AML-193 (cell line): Measurements from ENCODE around the gene GDPGP1.
"Not testable (repeated sequence)": the region's sequence is repeated elsewhere in the genome, so short reads cannot be mapped to it uniquely, and the experiment has no call there.

ENCODE experiments used
- DNase-seq, 2 experiments: peaks; one replicate each; lab custom pipeline; 2025; lab: John Stamatoyannopoulos, UW

The GDPGP1 gene, protein sequence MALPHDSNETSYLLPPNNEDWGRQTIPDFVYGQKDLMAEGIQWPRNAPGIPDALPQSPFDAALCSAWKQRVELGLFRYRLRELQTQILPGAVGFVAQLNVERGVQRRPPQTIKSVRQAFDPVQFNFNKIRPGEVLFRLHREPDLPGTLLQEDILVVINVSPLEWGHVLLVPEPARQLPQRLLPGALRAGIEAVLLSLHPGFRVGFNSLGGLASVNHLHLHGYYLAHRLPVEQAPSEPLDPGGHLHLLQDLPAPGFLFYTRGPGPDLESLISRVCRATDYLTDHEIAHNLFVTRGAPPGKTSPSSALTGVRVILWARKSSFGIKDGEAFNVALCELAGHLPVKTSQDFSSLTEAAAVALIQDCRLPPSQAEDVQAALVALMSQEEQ

GRCh38 chr15:90234096-90234988 lies at the start of gene GDPGP1:
TSS of gene GDPGP1 (plus strand) at chr15:90234209. CDS start at chr15:90240909, 6,700 bp downstream.
- peak in 1 of 2 experiments; percentile 42 for DNase-seq

- peak; percentile 50 to 55 for DNase-seq
These were observed 49.0 kb upstream of the GDPGP1 start for GRCh38 chr15:90184786-90185704.

DNA sequence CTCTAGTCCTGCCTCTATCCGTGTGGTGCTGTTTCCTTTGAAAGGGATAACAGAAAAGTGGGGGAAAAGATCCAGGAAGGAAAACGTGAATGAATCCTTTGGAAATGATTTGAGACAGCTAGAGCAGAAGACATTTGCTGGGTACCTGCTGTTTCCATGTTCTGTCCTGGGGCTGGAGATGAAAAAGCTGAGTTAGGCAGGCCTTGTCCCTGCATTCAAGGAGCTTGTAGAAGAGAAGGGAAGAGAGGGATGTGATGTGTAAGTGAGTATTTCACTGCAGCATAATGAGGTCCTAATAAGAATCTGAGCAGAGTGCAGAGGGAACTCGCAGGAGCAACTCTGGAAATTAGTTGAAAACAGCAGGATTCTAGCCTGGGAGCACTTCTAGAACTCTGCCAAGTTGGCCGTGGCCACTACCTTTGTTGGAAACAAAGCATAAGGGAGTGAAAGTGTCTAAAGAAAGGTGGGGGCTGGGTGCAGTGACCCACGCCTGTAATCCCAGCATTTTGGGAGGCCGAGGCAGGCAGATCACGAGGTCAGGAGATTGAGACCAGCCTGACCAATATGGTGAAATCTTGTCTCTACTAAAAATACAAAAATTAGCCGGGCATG lies 46.6 kb upstream of the GDPGP1 start:
- DNase-seq = no peak

GRCh38 chr15:90188065-90188464 lies 45.9 kb upstream of the GDPGP1 start:
- not testable (repeated sequence) for DNase-seq

- DNase-seq = peak; percentile 82 to 90
These were observed 44.9 kb upstream of the GDPGP1 start for GRCh38 chr15:90188914-90189748.

- DNase-seq = no peak
These were observed 44.1 kb upstream of the GDPGP1 start for GRCh38 chr15:90189781-90190467.

- DNase-seq = no peak
These were observed 43.2 kb upstream of the GDPGP1 start for GRCh38 chr15:90190606-90191343.

DNA sequence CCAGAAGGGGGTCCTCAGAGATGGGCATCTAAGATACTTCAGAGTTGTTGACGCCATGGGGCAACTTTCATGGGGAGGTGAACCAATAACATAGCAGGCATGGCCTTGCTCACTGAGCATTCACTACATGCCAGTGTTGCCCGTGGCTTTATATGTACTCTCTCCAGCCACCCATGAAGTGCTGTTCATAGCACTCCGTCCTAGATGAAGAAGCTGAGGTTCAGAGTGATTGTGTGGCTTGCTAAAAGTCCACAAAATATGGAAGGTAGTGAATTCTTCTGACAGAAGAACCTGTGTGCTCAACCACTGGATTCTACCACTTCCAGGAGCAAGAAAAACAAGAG lies 42.7 kb upstream of the GDPGP1 start:
- no peak for DNase-seq

GRCh38 chr15:90191794-90192509 lies 42.1 kb upstream of the GDPGP1 start:
- DNase-seq = no peak

- no peak for DNase-seq
These were observed 40.8 kb upstream of the GDPGP1 start for GRCh38 chr15:90192961-90193786.

DNA sequence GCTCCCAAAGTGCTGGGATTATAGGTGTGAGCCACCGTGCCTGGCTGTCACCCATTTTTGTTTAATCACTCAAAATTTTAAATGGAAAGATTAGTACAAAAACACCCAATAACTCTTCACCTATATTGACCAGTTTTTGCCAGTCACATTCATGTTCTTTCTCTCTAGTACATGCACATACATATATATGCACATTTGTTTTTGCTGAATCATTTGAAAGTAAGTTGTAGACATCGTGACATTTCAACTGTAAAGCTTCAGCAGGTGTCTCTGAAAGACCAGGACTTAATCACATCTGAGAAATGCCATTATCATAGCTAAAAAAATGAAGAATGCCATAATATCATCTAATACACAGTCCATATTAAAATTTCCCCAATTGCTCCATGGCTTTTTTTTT lies 39.4 kb upstream of the GDPGP1 start:
- no peak for DNase-seq

GRCh38 chr15:90200534-90201129 lies 33.4 kb upstream of the GDPGP1 start:
- DNase-seq = no peak

DNA sequence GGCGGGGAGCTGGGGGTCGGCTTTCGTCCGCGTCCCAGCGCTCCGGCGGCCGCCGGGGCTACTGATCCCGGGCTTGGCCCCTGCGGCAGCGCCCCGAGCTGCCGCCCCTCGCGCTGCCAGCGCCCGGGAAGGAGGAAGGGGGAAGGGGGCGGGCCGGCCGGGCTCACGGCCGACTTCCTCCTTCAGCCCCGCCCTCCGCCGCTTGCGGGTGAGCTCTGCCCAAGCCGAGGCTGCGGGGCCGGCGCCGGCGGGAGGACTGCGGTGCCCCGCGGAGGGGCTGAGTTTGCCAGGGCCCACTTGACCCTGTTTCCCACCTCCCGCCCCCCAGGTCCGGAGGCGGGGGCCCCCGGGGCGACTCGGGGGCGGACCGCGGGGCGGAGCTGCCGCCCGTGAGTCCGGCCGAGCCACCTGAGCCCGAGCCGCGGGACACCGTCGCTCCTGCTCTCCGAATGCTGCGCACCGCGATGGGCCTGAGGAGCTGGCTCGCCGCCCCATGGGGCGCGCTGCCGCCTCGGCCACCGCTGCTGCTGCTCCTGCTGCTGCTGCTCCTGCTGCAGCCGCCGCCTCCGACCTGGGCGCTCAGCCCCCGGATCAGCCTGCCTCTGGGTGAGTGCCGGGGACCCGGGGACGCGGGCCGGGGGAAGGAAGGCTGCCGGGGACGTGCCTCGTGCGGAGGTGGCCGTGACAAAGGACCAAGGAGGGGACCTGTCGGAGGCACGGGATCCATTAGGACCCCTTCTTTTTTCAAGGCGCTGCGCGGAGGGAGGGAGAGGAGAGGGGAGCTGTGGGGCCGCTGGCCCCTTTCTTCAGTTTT lies 32.7 kb upstream of the GDPGP1 start, which contains the start of gene SEMA4B:
SEMA4B (plus strand) TSS at position 201 of the 814 bp plus-strand sequence; CDS start at position 450, 249 bp downstream.
- DNase-seq = peak; percentile 49 to 50

- no peak for DNase-seq
These were observed 32.0 kb upstream of the GDPGP1 start for GRCh38 chr15:90201944-90202375.

- no peak for DNase-seq
These were observed 31.1 kb upstream of the GDPGP1 start for GRCh38 chr15:90202929-90203328.

- DNase-seq = no peak
These were observed 30.5 kb upstream of the GDPGP1 start for GRCh38 chr15:90203473-90203872.
